ENCODE results near the gene SLC47A2. TPM values are rescaled to one million over a fixed set of nuclear protein-coding genes. Genes with fewer than 3 reads are reported as not detected.

Gene SLC47A2
- total RNA-seq, 2 donors from 2014 or later = not detected

DNA sequence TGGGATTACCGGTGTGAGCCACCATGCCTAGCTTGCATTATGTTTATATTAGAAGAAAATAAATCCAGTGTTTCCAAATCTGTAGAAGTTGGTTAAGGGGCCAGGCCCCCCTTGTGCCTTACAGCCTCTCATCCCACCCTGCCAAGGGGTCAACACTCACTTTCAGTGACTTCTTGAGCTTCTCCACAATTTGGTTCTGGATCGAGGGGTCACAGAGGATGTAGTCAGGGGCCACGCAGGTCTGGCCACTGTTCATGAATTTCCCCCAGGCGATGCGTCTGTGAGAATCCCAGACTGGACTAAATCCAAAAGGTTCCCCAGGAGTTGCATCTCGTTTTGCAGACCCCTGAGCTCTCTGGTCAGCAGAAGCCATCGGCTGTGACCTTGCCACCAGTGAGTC lies 24.5 kb upstream of the SLC47A2 start:
- H3K4me1 ChIP-seq = peaks cover 0 to 15% of the 10 kb centered on the region in 2 donors
- no peaks in the 10 kb centered on the region for H3K27me3 ChIP-seq
- no peak overlapping the region for H3K4me3 ChIP-seq
- DNase-seq (ENCODE audit: low spot score) = no peak
- H3K9me3 ChIP-seq = no peaks in the 10 kb centered on the region
- TF ChIP-seq, protein P1, sequence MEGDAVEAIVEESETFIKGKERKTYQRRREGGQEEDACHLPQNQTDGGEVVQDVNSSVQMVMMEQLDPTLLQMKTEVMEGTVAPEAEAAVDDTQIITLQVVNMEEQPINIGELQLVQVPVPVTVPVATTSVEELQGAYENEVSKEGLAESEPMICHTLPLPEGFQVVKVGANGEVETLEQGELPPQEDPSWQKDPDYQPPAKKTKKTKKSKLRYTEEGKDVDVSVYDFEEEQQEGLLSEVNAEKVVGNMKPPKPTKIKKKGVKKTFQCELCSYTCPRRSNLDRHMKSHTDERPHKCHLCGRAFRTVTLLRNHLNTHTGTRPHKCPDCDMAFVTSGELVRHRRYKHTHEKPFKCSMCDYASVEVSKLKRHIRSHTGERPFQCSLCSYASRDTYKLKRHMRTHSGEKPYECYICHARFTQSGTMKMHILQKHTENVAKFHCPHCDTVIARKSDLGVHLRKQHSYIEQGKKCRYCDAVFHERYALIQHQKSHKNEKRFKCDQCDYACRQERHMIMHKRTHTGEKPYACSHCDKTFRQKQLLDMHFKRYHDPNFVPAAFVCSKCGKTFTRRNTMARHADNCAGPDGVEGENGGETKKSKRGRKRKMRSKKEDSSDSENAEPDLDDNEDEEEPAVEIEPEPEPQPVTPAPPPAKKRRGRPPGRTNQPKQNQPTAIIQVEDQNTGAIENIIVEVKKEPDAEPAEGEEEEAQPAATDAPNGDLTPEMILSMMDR (IDR thresholded peaks at IDR 0.05) = no peak
- H3K36me3 ChIP-seq = no peaks in the 10 kb centered on the region
- no peak overlapping the region for H3K27ac ChIP-seq

DNA sequence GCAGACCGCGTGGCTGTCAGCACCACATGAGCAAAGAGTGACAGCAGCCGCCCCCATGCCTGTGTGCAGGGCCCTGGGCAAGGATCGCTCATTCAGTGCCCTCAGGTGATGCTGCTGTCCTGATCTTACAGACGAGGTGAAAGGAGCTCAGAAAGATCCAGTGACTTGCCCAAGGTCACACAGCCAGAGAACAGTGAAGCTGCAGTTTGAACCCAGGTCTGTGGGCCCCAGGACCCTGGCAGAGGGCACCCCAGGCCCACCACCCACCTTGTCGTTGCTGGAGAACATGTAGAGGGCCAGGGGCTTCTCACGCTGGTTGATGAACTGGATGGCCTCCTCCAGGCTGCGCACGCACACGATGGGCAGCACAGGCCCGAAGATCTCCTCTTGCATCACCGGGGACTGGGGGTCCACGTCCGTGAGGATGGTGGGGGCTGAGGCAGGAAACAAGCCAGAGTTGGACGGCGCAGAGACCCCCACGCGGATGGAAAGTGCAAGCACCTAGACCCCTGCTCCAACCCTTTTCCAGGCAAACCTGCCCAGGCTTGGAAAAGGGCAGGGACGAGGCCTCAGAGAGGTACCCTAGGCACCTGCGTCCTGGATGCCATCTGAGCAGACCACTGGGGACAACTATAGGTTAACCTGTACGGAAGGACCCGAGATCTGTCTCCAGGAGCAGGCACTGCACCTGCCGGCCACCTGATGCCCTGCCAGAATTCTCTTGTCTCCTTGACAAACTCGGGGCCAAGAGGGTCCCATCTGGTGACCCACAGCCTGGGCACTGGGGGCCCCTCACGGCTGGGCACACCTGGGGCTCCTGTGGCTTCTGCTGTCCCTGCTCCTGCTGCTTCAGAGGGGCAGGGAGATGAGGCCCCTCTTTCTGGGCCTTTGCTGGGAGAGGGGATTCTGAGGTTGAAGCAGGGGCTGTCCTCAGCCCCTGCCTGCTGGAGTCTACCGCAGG lies 23.1 kb upstream of the SLC47A2 start:
- Histone ChIP-seq H3K9me3 (no peaks in the 10 kb centered on the region), H3K27me3 (no peaks in the 10 kb centered on the region), H3K4me3 (no peak overlapping the region), H3K36me3 (no peaks in the 10 kb centered on the region), H3K27ac (no peak overlapping the region), H3K4me1 (peaks cover 0 to 3% of the 10 kb centered on the region in 2 donors)
- DNase-seq (ENCODE audit: low spot score) = no peak
- TF ChIP-seq, protein P1 (IDR thresholded peaks at IDR 0.05) = no peak

DNA sequence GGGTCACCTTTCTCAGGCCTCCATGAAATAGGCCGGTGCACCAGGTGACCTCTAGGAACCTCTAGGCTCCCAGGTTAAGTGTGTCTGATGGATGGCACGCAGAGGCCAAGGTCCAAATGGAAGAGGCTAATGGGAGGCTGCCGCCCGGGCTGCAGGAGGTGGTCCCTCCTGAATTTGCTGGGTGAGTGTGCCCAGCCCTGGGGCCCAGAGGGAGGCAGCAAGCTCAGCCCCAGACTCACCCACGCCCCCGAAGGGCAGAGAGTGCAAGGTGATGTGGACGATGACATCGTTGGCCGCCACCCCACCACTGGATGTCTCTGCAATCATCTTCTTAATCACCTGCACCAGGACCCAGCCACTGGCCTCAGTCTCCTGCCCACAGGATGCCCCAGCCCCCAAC lies 22.4 kb upstream of the SLC47A2 start:
- Histone ChIP-seq H3K27me3 (no peaks in the 10 kb centered on the region), H3K4me3 (no peak overlapping the region), H3K27ac (no peak overlapping the region), H3K9me3 (no peaks in the 10 kb centered on the region), H3K4me1 (no peaks in the 10 kb centered on the region), H3K36me3 (no peaks in the 10 kb centered on the region)
- DNase-seq (ENCODE audit: low spot score) = no peak
- TF ChIP-seq, protein P1 (IDR thresholded peaks at IDR 0.05) = no peak

DNA sequence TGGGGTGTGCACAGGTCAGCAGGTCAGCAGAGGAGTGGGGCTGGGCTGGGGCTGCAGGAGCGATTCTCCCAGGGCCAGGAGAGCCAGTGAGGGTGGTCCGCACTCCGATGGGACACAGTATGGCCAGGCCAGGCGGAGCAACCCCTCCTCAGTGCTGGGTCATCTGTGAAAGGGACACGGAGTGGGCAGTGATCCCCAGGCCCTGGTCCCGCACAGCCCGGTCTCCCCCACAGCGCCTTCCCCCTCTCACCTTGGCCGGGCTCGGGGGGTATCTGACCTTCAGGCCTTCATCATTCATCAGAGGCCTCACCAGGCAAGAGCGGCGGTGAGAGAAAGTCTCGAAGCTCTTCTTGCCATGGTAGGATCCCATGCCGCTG lies 21.7 kb upstream of the SLC47A2 start:
- Histone ChIP-seq H3K4me3 (no peak overlapping the region), H3K9me3 (no peaks in the 10 kb centered on the region), H3K27ac (no peak overlapping the region), H3K27me3 (no peaks in the 10 kb centered on the region), H3K36me3 (no peaks in the 10 kb centered on the region), H3K4me1 (no peaks in the 10 kb centered on the region)
- TF ChIP-seq, protein P1 (IDR thresholded peaks at IDR 0.05) = no peak
- no peak for DNase-seq (ENCODE audit: low spot score)

DNA sequence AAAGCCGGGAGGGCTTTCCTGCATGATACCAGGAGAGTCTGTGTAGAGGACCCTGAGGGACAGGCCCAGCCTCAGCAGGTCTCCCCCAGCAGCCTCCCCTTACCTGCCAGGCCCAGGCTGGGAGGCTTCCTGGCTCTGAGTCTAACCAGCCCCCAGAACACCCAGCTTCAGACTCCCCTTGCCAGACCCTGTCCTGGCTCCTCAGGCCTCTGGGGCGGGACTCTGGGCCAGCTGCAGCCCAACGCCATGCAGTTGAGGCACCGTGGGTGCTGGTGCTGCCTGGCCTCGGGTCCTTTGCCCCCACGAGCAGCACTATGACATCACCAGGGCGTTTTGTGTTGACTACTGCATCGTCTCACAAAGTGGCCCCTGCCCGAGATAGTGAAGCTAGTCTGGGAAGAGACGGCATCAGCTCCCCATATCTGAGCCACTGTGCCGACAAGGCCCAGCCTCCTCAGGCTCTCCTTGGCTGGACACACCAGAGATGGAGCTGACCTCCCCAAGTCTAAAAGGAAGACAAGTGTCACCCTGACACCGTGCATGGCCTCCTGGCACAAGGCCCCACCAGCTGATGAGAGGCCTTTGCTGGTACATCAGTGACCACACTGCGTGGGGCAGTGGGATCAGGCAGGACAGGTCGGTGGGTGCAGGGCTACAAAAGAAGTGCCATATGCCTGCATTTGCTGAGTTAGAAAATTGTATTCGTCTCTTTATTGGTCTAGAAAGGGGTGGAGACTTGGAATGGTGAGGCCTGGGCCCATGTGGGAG lies 21.1 kb upstream of the SLC47A2 start:
- TF ChIP-seq, protein P1 (IDR thresholded peaks at IDR 0.05) = no peak
- DNase-seq (ENCODE audit: low spot score) = no peak
- no peak overlapping the region for H3K27ac ChIP-seq
- H3K9me3 ChIP-seq = no peaks in the 10 kb centered on the region
- H3K36me3 ChIP-seq = no peaks in the 10 kb centered on the region
- no peaks in the 10 kb centered on the region for H3K27me3 ChIP-seq
- no peak overlapping the region for H3K4me3 ChIP-seq
- H3K4me1 ChIP-seq = no peaks in the 10 kb centered on the region

All from right atrium auricular region (tissue), 2 donors.